H54 (cell line): ENCODE data around the gene OR4F15.

Experiments used
- DNase-seq: peaks from one replicate; pipeline ENCODE4 v3.0.0; 2011; ENCODE audit warnings: low spot score, mixed read lengths; ENCODE audit not compliant: insufficient read length
- FAIRE-seq: peaks from 3 replicates; lab custom pipeline; 2011; peaks lifted over from hg19 to GRCh38; lab: Jason Lieb, UNC
- POLR2A ChIP-seq: IDR thresholded peaks from 2 replicates; pipeline ENCODE4 v1.6.1; 2011; ENCODE audit warnings: low read depth, mild to moderate bottlenecking, low read length

Gene OR4F15

DNA sequence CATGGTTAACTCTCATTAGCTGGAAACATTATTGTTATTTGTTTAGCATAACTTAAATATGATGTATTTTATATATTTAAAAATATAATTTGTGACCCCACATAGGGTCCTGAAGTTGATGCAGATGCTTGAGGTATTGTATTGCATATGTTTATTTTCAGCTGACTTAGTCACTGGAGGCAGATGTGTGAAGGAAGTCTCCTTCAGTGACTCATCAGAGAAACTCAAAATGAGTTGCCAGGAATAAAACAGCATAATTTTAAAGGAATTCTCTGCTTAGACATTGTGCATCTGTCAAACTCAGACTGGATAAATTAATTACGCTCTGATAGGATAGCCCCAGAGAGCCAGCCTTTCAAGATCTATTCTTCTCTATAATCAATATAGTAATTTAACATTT is 16.5 kb upstream of the OR4F15 start:
- no peak for DNase-seq
- no peak for TF ChIP-seq POLR2A
- FAIRE-seq = no peak

DNA sequence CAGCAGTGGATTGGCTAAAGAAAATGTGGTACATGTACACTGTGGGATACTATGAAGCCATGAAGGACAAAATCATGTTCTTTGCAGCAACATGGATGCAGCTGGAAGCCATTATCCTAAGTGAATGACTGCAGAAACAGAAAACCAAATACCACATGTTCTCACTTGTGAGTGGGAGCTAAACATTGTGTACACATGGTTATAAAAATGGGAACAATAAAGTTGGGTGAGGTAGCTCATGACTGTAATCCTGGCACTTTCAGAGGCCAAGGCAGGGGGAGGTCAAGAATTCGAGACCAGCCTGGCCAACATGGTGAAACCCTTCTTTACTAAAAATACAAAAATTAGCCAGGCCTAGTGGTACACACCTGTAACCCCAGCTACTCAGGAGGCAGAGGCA is 12.3 kb upstream of the OR4F15 start:
- no peak for FAIRE-seq
- no peak for TF ChIP-seq POLR2A

DNA sequence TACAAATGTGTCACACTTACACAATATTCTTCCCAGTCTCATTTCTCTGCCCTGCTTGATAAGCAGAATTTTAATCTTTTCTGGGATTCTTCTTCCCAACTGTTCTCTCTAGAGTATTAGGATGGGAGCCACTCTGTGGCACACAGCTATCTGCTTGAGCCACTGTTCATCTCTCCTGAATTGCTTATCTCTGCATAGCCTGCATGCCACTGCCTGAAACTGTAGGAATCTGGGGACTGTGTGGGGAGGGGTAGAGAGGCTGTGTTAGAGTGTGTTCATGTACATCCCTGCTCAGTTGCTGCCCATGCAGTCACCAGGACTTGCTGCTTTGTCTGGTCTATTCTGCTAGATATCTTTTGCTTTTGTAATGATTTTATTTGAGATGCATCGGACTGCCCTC is 11.0 kb upstream of the OR4F15 start:
- no peak for DNase-seq
- FAIRE-seq = no peak
- TF ChIP-seq POLR2A = no peak

More for the DNA sequence above, 12.3 kb upstream of the OR4F15 start:
- no peak for DNase-seq

DNA sequence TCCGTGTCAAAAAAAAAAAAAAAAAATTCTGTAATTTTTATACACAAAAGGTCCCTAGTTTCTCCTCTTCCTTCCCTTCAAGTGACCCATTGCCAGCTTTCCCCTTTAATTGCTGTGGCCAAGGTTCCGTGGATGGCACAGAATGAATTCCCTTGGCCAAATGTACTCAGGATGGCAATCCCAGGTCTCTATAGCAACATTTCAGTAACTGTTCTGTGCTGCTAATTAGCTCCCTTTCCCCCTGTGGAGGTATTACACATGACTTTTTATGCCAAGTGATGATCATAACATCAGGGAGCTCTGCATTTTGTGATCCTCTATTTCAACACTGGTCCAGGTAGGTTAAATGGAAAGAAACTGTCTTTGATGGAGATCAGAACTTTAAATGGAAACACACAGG is 8.8 kb upstream of the OR4F15 start, which contains the start of gene OR4F6:
OR4F6 (plus strand) TSS at position 301 of the 400 bp plus-strand sequence. CDS start 2,211 bp downstream, outside the sequence.
- FAIRE-seq (no peak), DNase-seq (no peak)
- no peak for TF ChIP-seq POLR2A

DNA sequence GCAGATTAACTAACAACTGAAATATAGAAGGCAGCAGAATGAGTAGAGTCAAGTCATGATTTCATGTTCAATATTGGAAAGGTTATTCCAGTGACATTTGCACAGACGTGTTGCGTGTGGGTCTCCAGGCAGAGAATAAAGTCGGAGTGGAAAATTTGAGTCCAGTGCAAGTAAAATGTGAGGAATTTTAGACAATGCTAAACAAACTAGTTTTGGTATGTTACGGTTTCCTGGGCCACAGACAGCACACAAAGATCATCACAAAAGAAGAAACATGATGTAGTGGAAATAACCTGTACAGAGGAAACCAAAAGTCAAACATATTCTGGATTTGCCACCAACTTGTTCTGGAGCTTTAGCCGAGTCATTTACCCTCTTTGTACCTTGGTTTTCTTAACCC is 8.3 kb upstream of the OR4F15 start:
- no peak for DNase-seq
- FAIRE-seq = no peak
- TF ChIP-seq POLR2A = no peak

DNA sequence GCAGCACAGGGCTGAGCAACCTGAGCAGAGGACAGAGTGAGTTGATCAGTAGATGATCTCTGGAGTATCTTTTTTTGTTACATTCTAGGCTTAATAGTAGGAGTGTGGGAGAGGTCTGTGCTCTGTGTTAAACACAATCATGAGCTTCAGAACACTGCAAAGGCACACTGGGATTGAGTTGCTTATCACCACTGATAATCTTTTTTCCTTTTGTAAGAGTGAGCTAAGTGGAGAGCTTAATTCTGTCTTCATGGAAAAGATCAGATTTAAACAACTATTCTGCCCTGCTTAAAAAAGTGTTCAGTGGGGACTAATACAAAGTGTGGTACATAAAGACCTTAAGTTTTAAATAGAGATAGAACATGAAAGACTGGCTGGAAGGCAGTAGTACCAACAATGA is 7.6 kb upstream of the OR4F15 start:
- no peak for TF ChIP-seq POLR2A
- DNase-seq = no peak
- FAIRE-seq = no peak

DNA sequence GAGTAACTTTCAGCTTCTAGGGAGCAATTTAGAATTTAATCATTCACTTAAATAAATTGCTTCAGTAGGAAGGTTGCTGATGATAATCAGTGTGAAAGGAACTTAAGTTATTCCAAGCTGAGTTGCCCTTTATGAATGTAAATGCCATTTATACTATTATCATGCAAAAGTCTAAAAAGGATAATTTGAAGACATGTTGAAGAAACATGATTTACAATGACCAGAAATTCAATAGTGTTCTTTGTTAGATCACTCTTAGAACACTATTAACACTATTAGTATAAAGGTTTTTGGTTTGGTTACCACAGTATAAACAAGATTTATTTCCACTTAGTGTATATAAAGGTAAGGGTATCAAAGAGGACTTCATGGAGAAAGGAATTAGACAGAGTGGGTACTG is 7.1 kb upstream of the OR4F15 start:
- TF ChIP-seq POLR2A = no peak
- FAIRE-seq (no peak), DNase-seq (no peak)

DNA sequence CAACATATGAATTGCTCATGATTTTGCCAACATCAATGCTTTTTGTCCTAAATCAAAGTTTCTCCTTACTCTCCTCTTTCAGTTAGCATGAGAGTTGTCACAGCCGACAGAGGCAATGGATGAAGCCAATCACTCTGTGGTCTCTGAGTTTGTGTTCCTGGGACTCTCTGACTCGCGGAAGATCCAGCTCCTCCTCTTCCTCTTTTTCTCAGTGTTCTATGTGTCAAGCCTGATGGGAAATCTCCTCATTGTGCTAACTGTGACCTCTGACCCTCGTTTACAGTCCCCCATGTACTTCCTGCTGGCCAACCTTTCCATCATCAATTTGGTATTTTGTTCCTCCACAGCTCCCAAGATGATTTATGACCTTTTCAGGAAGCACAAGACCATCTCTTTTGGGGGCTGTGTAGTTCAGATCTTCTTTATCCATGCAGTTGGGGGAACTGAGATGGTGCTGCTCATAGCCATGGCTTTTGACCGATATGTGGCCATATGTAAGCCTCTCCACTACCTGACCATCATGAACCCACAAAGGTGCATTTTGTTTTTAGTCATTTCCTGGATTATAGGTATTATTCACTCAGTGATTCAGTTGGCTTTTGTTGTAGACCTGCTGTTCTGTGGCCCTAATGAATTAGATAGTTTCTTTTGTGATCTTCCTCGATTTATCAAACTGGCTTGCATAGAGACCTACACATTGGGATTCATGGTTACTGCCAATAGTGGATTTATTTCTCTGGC is 6.2 kb upstream of the OR4F15 start:
- FAIRE-seq = no peak
- DNase-seq = no peak
- TF ChIP-seq POLR2A = no peak

DNA sequence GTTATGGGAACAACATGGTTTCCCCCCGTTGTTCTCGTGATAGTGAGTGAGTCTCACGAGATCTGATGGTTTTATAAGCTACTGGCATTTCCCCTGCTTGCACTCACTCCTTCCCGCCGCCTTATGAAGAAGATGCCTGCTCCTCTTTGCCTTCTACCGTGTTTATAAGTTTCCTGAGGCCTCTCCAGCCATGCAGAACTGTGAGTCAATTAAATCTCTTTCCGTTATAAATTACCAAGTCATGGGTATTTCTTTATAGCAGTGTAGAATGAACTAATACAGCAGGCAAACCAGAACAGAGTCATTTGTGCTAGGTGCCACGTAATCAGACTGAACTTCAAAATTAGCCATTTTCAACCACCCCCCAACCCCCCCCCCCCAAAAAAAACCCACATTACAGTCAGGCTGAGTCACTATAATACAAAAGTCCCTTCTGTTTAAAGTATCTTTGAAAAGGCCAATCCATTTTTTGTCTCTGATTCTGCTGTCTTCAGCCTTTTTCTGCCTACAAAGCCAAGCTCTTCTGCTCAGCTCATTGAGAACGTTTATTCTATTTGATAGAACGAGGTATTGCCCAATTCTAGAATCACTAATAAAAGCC is 4.6 kb upstream of the OR4F15 start:
- DNase-seq (peak; percentile 5), FAIRE-seq (no peak)
- TF ChIP-seq POLR2A = no peak

DNA sequence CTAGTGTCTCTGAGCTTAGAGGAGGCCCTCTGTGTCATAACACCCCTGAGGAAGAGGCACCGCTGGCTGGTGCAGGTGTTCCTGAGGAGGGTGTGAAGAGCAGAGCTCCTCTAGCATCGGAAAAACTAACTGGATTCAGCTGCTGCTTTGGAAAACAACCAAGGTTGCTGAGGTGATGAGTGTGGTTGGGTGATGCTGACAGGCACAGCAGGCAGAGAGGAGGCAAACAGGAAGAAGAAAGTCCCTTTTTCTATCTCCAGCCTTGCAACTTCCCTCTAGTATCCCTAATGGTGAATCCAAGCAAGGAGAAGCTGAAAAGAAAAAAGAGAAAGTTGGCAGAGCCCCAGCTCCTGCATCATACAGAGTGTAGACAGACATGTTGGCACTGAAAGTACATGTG is 3.8 kb upstream of the OR4F15 start:
- no peak for DNase-seq
- peak; percentile 66 for FAIRE-seq
- no peak for TF ChIP-seq POLR2A

DNA sequence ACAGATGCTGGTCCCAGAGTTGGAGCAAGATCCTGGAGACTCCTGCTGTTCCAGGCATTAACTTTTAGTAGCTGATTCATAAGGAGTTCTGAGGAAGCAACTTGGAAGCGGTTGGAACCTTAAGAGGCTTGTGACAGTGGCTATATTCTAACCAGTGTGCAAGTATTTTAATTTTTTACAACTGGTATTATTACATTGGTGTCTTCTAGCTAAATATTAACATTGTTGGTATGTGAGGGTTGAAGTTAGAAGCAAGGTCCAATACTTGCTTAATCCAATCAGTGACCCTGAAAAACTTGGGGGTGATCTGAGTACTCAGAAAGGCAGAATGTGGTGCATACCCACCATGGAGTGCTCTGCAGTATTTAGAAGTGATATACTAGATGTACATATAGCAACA is 1.5 kb upstream of the OR4F15 start:
- FAIRE-seq (no peak), DNase-seq (no peak)
- TF ChIP-seq POLR2A = no peak

DNA sequence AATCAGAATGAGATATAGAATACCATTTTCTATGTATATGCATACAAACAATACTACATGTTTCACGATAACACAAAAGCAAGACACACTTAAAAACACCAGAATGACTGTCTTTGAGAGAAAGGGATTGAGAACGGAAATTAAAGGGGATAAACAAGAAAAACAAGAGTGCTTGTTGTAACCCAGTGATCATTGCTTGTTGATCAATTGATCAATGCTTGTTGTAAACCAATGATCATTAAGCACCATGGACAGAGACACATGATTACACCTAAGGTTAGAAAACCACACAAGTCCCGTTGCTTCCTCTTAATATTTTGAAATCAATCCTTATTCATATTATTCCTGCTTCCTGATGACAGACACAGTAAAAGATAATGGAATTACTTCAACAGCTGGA is 1.1 kb upstream of the OR4F15 start:
- TF ChIP-seq POLR2A = no peak
- DNase-seq (no peak), FAIRE-seq (no peak)

DNA sequence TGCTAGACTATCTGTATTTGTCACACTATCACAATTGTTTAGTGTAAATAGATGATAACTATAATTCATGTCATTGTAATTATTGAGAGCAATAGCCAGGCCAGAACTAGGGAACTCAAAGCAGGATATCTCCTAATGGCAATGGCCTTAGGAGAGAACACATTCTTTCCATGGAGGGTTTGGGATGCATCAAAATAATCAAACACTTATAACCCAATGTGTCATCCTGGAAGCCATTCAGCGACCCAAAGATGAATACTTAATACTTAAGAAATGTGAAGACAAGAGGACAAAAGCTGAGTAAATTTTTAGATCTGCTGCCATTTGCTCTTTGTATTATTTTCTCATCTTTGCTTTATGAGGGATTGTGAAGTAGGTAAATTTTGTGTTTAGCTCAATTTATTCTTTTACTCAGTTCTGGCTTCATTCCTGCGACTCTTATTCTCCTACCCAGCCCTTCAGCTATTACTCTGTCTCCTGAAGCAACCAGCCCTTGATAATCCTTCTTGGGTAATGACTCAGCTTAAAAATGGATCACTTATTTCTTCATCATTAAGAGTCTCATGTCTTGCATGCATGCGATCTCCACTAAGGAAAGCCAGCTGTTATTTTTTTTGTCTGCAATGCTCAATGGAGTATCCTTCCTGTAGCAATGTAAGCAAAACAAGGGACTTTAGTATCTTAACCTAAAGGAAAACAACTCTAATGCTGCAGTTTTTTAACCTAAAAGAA is 2.0 kb downstream of the OR4F15 start:
- DNase-seq (no peak), FAIRE-seq (no peak)
- TF ChIP-seq POLR2A = no peak

DNA sequence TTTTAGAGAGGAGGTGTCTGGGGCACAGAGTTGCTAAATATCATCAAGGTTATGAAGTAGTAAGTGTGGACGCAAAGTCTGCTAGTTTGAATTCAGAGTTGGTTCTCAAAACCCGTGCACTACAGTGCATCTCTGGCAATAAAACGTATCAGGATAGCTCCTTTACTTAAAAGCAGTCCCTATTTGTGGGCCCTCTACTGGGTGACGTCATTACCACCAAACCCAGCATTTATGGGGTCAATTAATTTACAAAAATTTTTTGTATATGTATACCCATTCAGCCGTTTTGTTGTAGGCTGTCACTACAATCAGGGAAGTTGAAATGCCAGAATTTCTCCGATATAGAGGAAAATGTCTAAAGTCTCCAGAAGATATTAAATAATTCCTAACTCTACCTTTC is 8.8 kb downstream of the OR4F15 start:
- FAIRE-seq (no peak), DNase-seq (no peak)
- no peak for TF ChIP-seq POLR2A
